Measurements from ENCODE around the gene TXNRD2. TPM values are rescaled to one million over a fixed set of nuclear protein-coding genes. Genes with fewer than 3 reads are reported as not detected.

The TXNRD2 gene
- total RNA-seq, 1 experiment from 2014 or later, result 95.8 TPM

DNA sequence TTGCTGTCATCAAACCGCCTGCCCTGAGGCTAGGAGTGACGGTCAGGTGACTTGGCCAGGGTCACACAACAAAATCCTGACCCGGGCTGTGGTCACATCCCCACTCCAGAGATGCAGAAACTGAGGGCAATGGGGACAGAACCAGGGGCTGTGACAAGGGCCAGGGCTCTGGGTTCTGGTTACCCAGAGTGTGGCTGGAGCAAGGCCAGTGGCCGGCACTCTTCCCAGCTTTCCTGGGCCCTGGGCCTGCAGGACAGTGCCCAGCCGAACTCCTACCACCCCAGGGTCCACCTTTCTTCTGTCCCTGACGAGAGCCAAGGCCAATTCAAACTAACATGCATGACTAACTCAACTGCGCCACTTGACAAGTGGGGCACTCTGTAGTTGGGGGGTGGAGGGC, 39.1 kb upstream of the TXNRD2 start:
- DNase-seq (ENCODE audit: low spot score), result no peak

DNA sequence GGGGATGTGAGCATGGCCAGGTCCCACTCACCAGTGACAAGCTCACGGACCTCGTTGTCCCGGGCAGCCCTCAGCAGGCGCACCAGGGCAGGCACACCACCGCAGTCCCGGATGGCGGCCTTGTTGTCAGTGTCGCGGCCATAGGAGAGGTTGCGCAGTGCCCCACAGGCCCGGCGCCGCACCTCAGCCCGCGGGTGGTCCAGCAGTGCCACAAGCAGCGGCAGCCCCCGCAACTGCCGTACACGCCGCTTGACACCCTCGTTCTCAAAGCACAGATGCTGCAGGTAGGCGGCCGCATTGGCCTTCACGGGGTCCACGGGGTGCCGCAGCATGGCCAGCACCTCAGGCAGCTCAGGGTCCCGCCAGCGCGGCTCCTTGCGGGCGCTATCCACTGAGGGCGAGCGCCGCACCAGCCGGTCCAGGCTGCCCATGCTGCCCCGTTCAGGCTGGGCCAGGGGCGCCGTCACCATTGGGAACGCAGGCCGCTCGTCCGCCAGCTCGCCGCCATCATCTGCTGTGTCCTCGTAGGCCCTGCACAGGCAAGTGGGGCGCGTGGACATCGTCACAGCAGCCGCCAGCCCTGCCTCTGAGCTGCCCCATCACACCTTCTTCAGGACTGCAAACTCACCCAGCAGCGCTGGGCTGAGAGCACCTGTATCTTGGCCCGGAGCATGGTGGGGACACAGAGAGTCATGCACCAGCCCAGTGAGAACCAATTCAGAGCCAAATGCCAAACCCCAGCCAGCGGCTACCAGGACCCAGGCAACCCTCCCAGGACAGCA, 38.3 kb upstream of the TXNRD2 start:
- no peak for DNase-seq (ENCODE audit: low spot score)

GRCh38 chr22:19978748-19979147, 37.1 kb upstream of the TXNRD2 start:
- no peak for DNase-seq (ENCODE audit: low spot score)

DNA sequence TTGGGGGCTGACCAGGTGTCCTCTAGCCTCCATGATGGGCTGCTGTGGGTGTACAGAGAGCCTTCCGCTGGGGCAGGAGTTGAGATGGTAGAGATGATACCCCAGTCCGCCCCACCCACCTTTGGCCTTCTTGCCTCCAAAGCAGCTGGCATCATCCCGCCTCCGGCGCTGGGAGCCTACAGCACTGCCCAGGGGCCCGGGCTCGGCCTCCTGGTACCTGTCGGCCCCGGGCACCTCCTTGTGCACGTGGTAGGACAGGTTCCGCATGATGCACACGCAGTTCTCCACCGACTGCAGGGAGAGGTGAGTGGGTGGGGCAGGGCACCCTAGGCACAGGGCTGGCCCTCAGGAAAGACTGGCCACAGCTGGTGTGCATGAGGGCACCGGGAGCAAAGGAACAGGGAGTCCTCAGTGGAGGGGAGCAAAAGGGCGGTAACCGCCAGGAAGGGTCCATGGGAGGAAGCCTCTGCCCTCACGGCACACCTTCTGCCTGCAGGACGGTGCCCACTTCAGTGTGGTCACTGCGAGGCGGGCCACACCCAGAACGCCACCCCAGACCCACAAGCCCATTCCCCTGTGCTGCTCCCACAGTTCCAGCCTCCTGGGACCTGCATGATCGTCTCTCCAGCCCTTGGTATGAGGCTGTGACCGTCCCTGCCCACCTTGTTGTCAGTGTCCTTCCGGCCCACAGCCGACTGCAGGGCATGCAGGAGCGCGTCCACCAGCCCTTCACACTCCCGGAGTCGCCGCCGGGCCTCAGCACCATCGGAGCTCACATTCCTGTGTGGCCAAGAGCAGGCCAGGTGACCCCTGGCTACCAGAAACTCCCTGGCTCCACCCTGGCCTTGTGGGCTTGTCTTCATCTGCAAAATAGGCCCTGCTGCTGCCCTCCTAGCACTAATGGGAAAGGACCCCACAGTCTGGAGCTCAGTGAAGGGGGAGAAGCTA, 36.0 kb upstream of the TXNRD2 start:
- DNase-seq (ENCODE audit: low spot score), result no peak

GRCh38 chr22:19976671-19977070, 35.1 kb upstream of the TXNRD2 start:
- no peak for DNase-seq (ENCODE audit: low spot score)

DNA sequence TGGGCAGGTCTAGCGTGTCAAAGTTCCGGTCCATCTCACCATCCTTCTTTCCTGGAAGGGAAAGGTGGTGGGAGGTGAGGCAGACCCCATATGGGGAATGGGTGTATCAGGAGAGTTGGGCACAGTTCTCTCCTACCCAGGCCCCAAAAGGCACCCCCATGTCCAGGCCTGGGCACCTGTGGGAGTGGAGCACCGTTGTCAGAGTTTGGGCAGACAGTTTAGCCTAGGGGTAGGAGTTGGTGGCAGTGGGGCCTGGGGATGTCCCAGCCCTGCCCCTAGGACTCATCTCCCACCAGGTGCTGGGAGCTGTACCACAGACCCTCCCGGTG, 34.1 kb upstream of the TXNRD2 start:
- no peak for DNase-seq (ENCODE audit: low spot score)

- DNase-seq (ENCODE audit: low spot score), result peak; percentile 49
These were observed 33.5 kb upstream of the TXNRD2 start for GRCh38 chr22:19974935-19975706.

GRCh38 chr22:19974268-19974861, 32.7 kb upstream of the TXNRD2 start:
- peak; percentile 91 for DNase-seq (ENCODE audit: low spot score)

DNA sequence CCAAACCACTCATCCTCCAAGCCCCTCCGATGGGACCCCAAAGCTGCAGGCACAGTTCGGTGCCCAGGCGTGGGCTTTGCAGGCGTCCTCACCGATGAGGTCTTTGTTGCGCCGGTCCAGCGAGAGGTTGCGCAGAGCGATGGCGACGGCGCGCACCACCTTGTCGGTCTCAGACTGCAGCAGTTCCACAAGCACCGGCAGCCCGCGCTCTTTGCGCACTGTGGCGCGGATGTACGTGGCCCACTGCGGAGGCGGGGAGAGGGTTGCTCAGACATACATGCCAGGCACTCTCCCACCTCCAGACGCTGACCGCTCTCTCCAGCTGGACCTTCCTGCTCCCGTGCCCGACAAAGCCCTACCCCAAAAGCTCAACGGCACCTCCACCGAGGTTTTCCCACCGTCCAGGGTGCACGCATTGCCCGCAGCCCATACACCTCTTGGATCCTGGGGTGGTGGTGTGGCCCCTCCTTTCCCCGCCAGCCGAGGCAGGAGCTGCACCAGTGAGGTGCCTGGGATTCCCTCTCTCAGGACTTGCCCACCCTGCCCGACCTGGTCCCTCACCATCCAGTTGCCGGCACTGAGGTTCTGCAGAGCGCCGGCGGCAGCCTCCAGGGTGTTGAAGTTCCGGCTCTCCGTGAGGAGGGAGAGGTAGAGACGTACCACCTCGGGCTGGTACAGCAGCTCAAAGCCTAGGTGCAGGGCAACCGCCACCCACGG, 32.1 kb upstream of the TXNRD2 start:
- no peak for DNase-seq (ENCODE audit: low spot score)

- no peak for DNase-seq (ENCODE audit: low spot score)
These were observed 31.3 kb upstream of the TXNRD2 start for GRCh38 chr22:19972652-19973550.

DNA sequence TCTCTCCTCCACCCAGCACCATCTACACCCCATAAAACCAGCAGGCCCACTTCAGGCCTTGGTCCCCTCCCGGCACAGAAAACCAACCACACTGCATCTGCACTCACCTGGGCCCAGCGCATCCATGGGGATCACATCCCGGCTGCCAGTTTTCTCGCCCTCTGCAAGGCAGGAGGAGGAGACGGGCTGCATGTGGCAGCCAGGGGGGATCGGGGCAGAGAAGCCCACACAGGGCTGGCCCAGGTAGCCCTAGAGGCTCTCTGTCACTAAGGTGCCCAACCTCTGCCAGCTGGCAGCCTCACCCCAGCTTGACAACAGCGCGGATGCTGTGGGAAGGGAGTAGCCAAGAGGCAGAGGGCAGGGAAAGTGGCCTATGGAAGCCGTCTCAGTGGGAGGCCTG, 30.6 kb upstream of the TXNRD2 start:
- no peak for DNase-seq (ENCODE audit: low spot score)

DNA sequence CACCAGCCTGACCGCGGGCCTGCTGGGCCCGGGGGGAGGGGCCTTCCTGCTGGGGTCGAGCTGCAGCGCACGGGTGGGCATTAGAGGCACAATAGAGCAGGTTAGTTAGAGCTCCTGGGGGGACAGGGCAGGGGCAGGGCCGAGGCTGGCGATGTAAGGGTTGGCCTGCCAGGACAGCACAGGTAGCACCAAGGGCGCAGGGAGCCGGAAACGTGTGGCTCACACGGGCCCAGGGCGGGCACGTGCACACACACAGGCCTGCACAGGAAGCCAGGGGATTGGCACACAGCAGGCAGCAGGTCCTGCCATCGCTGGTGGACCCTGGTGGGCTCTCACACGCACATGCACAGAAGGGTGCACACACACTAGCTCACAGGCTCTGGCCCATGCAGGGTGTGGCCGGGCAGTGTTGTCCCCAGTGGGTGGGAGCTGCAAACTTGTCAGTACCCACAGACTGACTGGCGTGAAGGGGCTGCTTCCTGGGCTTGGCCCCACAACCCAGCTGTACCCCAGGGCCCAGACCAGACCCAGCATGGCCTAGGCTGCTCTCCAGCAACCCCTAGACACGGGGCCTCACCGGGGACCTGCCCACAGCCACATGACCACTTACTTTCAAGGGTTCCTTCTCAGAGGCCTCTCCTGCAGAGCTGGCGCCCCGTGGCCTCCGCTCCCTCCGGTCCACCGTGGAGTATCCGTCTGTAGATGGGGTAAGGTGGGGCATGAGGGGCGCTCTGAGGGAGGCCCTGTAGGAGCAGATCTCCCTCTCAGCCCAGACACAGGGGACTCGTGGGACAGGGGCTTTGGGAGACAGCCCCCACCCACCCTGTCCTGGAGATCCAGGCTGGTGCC, 29.9 kb upstream of the TXNRD2 start:
- no peak for DNase-seq (ENCODE audit: low spot score)

- DNase-seq (ENCODE audit: low spot score), result peak; percentile 96
These were observed 29.1 kb upstream of the TXNRD2 start for GRCh38 chr22:19970479-19971275.

- DNase-seq (ENCODE audit: low spot score), result no peak
These were observed 28.4 kb upstream of the TXNRD2 start for GRCh38 chr22:19970031-19970478.

DNA sequence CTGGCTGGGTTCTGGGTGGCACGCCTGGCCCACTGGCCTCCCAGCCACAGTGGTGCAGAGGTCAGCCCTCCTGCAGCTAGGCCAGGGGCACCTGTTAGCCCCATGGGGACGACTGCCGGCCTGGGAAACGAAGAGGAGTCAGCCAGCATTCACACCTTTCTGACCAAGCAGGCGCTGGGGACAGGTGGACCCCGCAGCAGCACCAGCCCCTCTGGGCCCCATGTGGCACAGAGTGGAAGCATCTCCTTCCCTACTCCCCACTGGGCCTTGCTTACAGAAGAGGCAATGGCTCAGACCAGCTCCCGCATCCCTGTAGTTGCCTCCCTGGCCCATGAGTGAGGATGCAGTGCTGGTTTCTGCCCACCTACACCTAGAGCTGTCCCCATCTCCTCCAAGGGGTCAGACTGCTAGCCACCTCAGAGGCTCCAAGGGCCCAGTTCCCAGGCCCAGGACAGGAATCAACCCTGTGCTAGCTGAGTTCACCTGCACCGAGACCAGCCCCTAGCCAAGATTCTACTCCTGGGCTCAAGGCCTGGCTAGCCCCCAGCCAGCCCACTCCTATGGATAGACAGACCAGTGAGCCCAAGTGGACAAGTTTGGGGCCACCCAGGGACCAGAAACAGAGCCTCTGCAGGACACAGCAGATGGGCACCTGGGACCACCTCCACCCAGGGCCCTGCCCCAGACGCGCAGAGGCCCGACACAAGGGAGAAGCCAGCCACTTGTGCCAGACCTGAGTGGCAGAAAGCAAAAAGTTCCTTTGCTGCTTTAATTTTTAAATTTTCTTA, 27.7 kb upstream of the TXNRD2 start:
- DNase-seq (ENCODE audit: low spot score), result no peak

- no peak for DNase-seq (ENCODE audit: low spot score)
These were observed 26.9 kb upstream of the TXNRD2 start for GRCh38 chr22:19968450-19968891.

GRCh38 chr22:19967850-19968449, 26.3 kb upstream of the TXNRD2 start:
- no peak for DNase-seq (ENCODE audit: low spot score)
